GM21526 (cell line): ENCODE measurements around the gene SCAF1.
A peak's percentile ranks its signal among the peaks of the same experiment; 100 is the strongest.

Experiments used
- ATAC-seq: cut with Tn5 transposase; IDR thresholded peaks from one replicate; pipeline ENCODE4 v1.9.1; 2021; ENCODE audit warnings: moderate library complexity; ENCODE audit not compliant: unreplicated experiment, low FRiP score

Gene SCAF1, protein sequence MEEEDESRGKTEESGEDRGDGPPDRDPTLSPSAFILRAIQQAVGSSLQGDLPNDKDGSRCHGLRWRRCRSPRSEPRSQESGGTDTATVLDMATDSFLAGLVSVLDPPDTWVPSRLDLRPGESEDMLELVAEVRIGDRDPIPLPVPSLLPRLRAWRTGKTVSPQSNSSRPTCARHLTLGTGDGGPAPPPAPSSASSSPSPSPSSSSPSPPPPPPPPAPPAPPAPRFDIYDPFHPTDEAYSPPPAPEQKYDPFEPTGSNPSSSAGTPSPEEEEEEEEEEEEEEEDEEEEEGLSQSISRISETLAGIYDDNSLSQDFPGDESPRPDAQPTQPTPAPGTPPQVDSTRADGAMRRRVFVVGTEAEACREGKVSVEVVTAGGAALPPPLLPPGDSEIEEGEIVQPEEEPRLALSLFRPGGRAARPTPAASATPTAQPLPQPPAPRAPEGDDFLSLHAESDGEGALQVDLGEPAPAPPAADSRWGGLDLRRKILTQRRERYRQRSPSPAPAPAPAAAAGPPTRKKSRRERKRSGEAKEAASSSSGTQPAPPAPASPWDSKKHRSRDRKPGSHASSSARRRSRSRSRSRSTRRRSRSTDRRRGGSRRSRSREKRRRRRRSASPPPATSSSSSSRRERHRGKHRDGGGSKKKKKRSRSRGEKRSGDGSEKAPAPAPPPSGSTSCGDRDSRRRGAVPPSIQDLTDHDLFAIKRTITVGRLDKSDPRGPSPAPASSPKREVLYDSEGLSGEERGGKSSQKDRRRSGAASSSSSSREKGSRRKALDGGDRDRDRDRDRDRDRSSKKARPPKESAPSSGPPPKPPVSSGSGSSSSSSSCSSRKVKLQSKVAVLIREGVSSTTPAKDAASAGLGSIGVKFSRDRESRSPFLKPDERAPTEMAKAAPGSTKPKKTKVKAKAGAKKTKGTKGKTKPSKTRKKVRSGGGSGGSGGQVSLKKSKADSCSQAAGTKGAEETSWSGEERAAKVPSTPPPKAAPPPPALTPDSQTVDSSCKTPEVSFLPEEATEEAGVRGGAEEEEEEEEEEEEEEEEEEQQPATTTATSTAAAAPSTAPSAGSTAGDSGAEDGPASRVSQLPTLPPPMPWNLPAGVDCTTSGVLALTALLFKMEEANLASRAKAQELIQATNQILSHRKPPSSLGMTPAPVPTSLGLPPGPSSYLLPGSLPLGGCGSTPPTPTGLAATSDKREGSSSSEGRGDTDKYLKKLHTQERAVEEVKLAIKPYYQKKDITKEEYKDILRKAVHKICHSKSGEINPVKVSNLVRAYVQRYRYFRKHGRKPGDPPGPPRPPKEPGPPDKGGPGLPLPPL

DNA sequence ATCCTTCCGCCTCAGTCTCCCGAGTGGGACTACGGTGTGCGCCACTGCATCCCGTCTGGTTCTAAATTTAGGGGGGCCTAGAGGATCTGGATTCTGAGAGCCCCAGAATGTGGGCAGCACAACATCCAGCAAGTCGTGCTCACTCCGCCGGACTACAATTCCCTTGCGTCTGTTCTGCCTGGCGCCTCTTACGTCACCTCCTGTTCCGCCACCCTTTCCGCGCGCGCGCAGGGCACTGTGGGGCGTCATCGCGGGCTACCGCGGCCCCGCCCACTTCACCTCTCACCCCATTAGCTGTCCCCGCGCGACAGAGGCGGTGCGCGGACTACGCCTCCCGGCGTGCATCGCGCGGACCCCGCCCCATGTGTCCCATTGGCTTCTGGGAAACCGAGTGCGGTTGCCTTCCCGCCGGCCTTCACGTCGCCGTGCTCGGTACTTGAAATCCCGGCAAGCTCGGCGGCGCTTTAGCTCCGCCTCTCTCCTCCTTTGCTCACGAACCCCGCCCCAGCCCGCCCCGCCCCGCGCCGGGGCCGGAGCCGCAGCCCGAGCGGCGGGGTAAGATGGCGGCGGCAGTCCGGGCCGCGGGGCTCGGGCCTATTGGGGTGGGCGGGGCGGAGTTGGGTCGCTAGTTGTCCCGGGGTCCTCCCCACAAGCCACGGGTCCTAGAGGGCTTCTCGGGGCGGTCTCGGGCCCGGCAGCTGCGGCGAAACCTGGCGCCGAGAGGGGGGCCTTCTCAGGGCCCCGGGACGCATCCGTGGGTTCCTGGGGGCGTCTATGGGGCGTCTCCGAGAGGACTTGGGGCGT, at the start of gene SCAF1:
Gene SCAF1 (plus strand): TSS at position 522 of the 804 bp plus-strand sequence. CDS start 2,818 bp downstream, outside the sequence.
- peak; percentile 47 for ATAC-seq

DNA sequence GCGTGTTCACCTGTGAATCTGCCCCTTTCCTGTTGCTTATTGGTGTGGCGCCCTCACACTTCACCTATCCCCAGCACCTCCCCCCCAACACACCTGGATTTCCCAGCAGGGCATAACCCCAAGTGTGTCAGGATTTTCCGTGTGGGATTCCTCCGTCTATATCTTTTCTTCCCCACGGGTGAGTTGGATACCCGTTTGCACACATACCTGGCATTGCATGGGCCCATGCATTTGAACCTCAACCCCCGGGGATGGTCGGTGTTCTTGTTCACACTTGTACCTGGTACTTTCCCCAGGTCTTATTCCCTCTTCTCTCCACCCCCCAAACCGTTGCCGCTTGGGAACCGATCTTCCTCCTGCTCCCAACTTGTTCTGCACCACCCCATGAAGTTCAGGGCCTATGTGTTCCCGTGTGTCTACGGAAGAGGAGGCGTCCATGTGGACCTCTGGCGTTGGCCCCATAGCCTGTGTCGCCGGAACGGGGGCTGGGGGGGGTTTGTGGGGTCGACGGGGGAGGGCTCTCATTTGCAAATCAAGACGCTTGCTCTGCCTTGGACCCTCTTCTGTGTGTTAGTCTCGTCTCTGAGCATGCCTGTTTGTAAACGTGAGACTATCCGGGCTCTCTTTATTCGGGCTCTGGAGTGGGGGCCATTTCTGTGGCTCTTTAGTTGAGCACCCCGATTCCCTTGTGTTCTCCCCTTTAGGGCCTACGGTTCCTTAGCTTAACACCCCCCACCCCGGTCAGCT, 49.4 kb upstream of the SCAF1 start:
- no peak for ATAC-seq

DNA sequence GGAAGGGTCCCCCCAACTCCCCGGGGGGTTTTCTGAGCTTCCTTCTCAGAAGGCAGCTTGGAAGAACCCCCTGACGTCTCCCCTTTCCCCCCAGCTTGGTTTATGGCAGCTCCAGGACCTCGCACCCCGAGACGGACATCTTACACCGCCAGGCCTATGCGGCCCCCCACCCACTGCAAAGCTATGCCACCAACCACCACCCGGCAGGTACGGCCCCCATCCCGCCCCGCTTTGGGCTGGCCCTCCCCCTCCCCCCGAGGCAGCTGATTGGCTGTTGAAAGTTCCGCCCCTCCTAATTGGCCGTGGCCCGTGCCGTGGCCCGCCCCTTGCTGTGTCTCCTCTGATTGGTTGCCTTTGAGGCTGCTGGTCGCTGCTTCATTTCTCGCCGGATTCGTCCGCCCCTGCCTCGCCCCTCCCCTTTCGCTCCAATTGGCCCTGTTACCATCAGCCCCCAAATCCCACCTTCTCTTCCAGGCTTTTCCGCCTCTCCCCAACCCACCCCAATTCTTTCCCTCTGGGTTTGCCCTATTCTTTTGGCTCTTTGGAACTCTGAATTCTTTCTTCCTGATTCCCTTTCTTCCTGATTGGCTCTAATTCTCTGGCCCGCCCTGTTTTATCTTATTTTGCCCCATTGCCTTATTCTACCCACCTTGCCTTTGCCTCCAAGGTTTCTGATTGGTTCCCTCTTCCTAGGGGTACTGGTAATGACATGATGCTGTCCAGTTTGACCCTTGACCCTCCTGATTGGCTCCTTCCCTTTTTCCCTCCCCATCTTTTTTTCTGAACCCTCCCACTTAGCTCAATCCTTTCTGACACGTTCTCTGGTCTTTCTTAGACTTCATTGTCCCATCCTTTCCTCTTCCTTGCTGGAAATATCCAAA, 48.5 kb upstream of the SCAF1 start:
- ATAC-seq = peak; percentile 47

DNA sequence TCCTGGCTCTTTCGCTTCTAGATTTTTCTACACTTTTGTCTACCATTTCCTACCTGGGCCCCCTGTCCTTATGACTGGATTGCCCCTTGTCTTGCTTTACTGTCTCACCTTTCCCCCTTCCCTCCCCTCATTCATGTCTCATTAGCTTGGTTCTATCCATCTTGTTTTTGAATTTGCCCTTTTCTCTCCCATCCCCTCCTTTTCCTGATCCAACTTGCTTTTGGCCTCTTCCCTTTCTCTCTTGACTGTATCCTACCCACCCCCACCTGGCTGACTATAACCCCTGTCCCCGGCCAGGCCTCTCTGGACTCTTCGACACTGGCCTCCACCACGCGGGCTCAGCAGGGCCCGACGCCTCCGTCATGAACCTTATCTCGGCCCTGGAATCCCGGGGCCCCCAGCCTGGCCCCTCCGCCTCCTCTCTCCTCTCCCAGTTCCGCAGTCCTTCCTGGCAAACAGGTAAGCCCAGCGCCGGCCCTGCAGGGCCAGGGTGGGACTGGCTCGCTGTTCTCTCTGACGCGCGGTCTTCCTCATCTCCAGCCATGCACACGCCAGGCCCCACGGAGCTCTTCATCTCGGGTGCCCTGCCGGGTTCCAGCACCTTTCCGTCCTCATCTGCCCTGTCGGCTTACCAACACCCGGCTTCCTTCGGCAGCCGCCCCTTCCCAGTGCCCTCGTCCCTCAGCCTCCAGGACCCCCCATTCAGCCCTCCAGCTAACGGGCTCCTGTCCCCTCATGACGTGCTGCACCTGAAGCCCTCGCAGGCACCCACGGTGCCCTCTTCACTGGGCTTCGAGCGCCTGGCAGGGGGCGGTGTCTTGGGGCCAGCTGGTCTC, 47.6 kb upstream of the SCAF1 start:
- ATAC-seq = no peak

DNA sequence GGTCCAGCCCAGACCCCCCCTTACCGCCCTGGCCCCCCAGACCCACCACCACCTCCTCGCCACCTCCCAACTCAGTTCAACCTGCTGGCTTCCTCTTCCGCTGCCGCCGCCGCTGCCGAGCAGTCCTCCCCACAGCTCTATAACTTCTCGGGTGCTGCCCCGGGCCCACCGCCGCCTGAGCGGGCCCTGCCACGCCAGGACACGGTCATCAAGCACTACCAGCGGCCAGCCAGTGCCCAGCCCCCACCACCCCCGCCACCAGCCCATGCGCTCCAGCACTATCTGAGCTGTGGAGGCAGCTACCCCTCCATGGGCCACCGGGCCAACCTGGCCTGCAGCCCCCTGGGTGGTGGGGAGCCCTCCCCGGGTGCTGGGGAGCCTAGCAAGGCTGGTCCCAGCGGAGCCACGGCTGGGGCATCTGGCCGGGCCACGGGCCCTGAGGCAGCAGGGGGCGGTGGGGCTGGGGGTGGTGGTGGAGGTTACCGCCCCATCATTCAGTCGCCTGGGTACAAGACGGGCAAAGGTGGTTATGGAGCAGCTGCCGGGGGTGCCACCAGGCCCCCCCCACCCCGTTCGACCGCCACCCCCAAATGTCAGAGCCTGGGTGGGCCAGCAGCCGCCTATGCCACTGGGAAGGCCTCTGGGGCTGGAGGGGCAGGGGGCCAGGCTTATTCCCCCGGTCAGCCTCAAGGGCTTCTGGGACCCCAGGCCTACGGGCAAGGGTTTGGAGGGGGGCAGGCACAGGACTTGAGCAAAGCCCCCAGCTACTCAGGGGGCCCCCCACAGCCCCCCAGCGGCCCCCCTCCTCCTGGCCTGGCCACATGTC, 46.8 kb upstream of the SCAF1 start:
- ATAC-seq = no peak

DNA sequence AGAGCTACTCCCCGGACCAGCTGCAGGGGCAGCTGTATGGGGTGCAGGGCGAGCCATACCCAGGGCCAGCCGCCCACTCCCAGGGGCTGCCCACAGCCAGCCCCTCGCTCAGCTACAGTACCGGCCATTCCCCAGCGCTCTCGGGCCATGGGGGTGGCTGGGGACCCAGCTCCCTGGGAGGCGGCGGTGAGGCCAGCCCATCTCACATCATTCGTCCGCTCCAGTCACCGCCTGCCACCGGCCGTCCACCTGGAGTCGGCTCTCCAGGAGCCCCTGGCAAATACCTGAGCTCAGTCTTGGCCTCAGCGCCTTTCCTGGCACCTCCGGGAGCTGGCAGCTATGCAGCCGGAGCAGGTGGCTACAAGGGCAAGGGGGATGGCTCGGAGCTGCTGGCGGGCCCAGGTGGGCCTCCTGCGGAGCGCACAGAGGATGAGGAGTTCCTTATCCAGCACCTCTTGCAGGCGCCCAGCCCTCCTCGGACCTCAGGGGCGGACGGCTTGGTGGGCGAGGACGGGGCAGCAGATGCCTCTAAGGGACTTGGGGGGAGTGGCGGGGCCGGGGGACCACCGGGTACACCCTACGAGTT, 46.1 kb upstream of the SCAF1 start:
- no peak for ATAC-seq

DNA sequence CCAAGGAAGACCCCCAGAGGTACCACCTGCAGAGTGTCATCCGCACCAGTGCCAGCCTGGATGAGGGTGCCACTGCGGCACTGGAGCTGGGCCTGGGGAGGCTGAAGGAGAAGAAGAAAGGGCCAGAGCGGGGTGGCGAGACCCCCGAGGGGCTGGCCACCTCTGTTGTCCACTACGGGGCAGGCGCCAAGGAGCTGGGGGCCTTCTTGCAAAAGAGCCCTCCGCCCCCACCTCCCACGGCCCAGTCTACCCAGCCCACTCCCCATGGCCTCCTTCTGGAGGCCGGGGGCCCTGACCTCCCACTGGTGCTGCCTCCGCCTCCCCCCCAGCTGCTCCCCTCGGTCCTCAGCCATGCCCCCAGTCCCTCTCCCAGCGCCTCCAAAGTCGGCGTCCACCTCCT, 45.6 kb upstream of the SCAF1 start:
- no peak for ATAC-seq

DNA sequence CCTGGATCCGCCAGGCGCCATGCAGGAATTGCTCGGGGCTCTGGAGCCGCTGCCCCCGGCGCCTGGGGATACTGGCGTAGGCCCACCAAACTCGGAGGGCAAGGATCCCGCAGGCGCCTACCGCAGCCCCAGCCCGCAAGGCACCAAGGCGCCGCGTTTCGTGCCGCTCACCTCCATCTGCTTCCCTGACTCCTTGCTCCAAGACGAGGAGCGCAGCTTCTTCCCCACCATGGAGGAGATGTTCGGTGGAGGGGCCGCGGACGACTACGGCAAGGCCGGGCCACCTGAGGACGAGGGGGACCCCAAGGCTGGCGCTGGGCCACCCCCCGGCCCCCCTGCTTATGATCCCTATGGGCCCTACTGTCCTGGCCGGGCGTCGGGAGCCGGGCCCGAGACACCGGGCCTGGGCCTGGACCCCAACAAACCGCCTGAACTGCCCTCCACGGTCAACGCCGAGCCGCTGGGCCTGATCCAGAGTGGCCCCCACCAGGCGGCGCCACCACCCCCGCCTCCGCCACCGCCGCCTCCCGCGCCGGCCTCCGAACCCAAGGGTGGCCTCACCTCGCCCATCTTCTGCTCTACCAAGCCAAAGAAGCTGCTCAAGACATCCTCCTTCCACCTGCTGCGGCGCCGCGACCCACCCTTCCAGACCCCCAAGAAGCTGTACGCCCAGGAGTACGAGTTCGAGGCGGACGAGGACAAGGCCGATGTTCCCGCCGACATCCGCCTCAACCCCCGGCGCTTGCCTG, 44.9 kb upstream of the SCAF1 start:
- ATAC-seq = no peak

DNA sequence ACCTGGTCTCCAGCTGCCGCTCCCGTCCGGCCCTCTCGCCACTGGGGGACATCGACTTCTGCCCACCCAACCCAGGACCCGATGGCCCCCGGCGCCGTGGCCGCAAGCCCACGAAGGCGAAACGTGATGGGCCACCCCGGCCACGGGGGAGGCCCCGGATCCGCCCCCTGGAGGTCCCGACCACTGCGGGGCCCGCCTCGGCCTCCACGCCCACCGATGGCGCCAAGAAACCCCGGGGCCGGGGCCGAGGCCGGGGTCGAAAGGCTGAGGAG, 44.4 kb upstream of the SCAF1 start:
- ATAC-seq = no peak

DNA sequence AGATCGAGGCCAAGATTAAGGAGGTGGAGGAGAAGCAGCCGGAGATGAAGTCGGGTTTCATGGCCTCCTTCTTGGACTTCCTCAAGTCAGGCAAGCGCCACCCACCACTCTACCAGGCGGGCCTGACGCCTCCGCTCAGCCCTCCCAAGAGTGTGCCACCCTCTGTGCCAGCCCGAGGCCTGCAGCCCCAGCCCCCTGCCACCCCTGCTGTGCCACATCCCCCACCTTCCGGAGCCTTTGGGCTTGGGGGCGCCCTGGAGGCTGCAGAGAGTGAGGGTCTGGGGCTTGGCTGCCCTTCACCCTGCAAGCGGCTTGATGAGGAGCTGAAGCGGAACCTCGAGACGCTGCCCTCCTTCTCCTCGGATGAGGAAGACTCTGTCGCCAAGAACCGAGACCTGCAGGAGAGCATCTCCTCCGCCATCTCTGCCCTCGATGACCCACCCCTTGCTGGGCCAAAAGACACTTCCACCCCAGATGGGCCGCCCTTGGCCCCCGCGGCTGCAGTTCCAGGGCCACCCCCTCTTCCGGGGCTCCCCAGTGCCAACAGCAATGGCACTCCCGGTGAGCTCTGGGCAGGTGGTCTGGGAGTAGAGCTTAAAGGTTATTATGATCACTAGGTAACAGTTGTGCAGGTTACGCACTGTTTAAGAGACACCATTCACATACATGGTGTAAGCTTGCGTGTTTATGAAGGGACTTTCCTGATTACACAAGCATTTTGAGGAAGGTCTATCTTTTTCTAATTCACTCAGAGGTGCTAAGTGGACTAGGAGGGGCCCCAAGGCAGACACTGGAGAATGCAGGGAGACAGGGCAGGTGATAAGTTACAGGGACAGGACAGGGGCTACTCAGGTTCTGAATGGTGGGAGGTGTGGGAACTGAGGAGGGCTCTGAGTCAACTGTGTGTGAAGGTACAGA, 42.4 kb upstream of the SCAF1 start:
- ATAC-seq = no peak

DNA sequence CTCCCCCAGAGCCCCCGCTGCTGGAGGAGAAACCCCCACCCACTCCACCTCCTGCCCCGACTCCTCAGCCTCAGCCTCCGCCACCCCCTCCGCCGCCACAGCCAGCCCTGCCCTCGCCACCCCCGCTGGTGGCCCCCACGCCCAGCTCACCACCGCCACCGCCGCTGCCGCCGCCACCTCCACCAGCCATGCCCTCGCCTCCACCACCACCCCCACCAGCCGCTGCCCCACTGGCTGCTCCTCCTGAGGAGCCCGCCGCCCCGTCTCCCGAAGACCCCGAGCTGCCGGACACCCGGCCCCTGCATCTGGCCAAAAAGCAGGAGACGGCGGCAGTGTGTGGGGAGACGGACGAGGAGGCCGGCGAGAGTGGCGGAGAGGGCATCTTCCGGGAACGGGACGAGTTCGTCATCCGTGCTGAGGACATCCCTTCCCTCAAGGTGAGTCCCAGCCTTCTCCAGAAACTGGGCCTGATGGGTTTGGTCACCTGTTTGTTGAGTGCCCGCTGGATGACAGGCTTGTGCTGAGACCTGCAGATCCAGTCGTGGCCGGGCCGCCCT, 40.4 kb upstream of the SCAF1 start:
- no peak for ATAC-seq

DNA sequence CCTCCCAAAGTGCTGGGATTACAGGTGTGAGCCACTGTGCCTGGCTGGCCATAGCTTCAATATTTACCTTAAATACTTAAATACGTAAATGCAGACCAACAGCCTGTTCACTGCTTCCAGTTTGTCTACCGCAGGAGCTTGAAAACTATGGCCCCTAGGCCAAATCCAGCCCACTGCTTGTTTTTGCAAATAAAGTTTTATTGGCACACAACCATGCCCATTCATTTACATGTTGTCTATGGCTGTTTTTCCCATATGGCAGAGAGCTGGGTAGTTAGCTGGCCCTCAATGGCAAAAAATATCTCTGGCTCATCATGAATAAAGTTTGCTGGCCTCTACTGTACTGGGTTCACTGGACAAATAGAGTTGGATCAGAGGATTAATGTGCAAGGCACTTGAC, 39.2 kb upstream of the SCAF1 start:
- no peak for ATAC-seq

DNA sequence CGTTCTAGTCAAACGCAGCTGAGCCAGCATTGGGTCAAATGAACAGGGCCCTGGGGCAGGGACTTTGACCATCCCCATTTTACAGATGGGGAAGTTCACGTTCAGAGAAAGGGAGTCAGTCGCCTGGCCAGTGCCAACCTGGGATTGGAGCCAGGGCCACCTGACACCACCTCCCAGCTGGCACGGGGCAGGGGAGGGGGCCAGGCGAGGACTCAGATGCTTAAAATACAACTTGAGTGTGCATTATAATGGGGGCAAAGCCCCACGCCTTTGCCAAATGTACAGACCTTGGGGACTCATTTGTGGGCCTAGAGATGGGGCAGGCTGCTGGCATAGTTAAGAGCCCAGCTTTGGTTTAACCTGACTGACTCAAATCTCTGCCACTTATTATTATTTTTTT, 36.4 kb upstream of the SCAF1 start:
- no peak for ATAC-seq

DNA sequence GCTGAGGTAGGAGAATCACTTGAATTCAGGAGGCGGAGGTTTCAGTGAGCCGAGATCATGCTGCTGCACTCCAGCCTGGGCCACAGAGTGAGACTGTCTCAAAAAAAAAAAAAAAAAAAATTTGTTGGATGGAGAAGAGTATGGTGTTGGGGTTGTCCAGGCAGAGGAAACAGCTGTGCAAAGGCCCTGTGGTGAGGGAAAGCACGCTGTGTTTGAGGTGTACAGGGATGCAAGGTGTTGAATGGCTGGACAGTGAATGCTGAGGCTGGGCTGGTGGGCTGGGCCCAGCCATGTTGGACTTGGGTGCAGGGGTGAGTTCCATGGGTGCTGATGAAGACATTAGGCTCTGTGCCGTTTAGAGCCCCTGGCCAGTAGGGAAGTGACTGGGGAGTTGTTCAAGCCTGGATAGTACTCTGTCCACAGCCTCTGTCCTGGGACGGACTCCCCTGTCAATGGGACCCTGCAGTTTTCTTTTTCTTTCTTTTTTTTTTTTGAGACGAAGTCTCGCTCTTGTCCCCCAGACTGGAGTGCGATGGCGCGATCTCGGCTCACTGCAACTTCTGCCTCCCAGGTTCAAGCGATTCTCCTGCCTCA, 32.4 kb upstream of the SCAF1 start:
- ATAC-seq = no peak
